HFF-Myc (cell line): ENCODE data around the gene GGN.

Experiments used
- DNase-seq: peaks from one replicate; pipeline ENCODE4 v3.0.0-alpha.2; 2011; ENCODE audit warnings: low read depth; ENCODE audit errors: extremely low read depth
- H3K4me3 ChIP-seq: replicated peaks from 2 replicates; pipeline ENCODE4 v1.5.1; 2011; ENCODE audit warnings: low read depth, mild to moderate bottlenecking, control low read depth, low read length
- CTCF ChIP-seq: IDR thresholded peaks from 2 replicates; pipeline ENCODE4 v1.5.1; 2012; ENCODE audit warnings: mild to moderate bottlenecking, low read depth, low read length, control low read depth; ENCODE audit errors: missing control alignments

GGN gene

GRCh38 chr19:38337360-38337653 is 50.5 kb downstream of the GGN start:
- TF ChIP-seq CTCF = no peak
- peak overlapping the region; percentile 71 for H3K4me3 ChIP-seq
- no peak for DNase-seq

GRCh38 chr19:38336638-38337359 is 51.0 kb downstream of the GGN start:
- DNase-seq = peak; percentile 85
- TF ChIP-seq CTCF = no peak
- H3K4me3 ChIP-seq = peak overlapping the region; percentile 71

GRCh38 chr19:38335949-38336637 is 51.7 kb downstream of the GGN start:
- DNase-seq = peak; percentile 78
- peak overlapping the region; percentile 71 for H3K4me3 ChIP-seq
- no peak for TF ChIP-seq CTCF
